Prostate gland (tissue), 2 donors: ENCODE results near the gene GRIK3. TPM values are rescaled to one million over a fixed set of nuclear protein-coding genes. Genes with fewer than 3 reads are reported as not detected.

Source experiments
- DNase-seq: peaks from one replicate; pipeline ENCODE4 v3.0.0-alpha.2; 2019; ENCODE audit warnings: low spot score
- H3K27ac ChIP-seq, 2 donors: fragments of 200-600 bp; sonication (generic); 2 replicates each; pipeline ENCODE4 v1.5.1; 2017 to 2019
- H3K27me3 ChIP-seq: fragments of 200-600 bp; sonication (generic); replicated peaks from 2 replicates; pipeline ENCODE4 v1.5.1; 2019; ENCODE audit not compliant: insufficient read depth
- H3K36me3 ChIP-seq, 2 donors: fragments of 200-600 bp; sonication (generic); 1 replicate in 1 of 2; 2 replicates in 1 of 2; pipeline versions ENCODE4 v1.5.1 to v1.8.1; 2017 to 2019
- H3K4me1 ChIP-seq: fragments of 200-600 bp; sonication (generic); replicated peaks from 2 replicates; pipeline ENCODE4 v1.5.1; 2019
- H3K4me3 ChIP-seq, 2 donors: fragments of 200-600 bp; sonication (generic); 2 replicates each; pipeline ENCODE4 v1.5.1; 2017 to 2019
- H3K9me3 ChIP-seq: fragments of 200-600 bp; sonication (generic); 2 replicates; pipeline ENCODE4 v1.5.1; 2017
- CTCF ChIP-seq, 4 experiments: fragments of 200-600 bp in 2 of 4; fragments of 450-650 bp in 2 of 4; sonication (generic) in 2 of 4; IDR thresholded peaks; 1 replicate in 3 of 4; 2 replicates in 1 of 4; pipeline ENCODE4 v1.5.1; 2016 to 2019; ENCODE audit warnings: antibody characterized with exemption in 4 of 4, mild to moderate bottlenecking in 2 of 4, moderate library complexity in 2 of 4
- POLR2A ChIP-seq: fragments of 450-650 bp; IDR thresholded peaks from one replicate; pipeline ENCODE4 v1.6.1; 2016; ENCODE audit warnings: antibody characterized with exemption, mild to moderate bottlenecking
- POLR2AphosphoS5 ChIP-seq: sonication (generic); formaldehyde crosslinking; IDR thresholded peaks from one replicate; pipeline ENCODE4 v1.6.1; 2017; ENCODE audit warnings: antibody characterized with exemption
- WGBS: methylation state at CpG from one replicate; pipeline ENCODE4 v1.1.5; 2018; 5-methylcytosine and 5-hydroxymethylcytosine counted together
- intact Hi-C: fragments of 100-400 bp; cut with DNase I; formaldehyde crosslinking; loops from one replicate; pipeline ENCODE4 v1.14.2; 2022
- total RNA-seq, 2 donors: library from RNA; depleted of rRNA; stranded (reverse); fragments of >200 nt; gene quantifications; one replicate each; pipeline ENCODE4 v1.1.0, GENCODE V29; 2016

Gene GRIK3
- total RNA-seq, 2 donors from 2014 or later = 0.36 to 5.9 TPM

GRCh38 chr1:36874271-36875060 is 159.8 kb downstream of the GRIK3 start:
- H3K27ac ChIP-seq = no peak overlapping the region
- no peaks in the 10 kb centered on the region for H3K27me3 ChIP-seq
- intact Hi-C loops = no loop called here
- H3K9me3 ChIP-seq = no peaks in the 10 kb centered on the region
- H3K36me3 ChIP-seq = no peaks in the 10 kb centered on the region
- TF ChIP-seq POLR2A (no peak), POLR2AphosphoS5 (no peak), CTCF (IDR thresholded peaks at IDR 0.05) (no peak)
- H3K4me1 ChIP-seq = no peaks in the 10 kb centered on the region
- no peak for DNase-seq
- WGBS = 85% methylated on average over 5 of the region's 6 CpGs
- H3K4me3 ChIP-seq = no peak overlapping the region

GRCh38 chr1:36872858-36873257 is 161.5 kb downstream of the GRIK3 start:
- no peak for DNase-seq
- TF ChIP-seq POLR2A = no peak
- TF ChIP-seq POLR2AphosphoS5 = no peak
- TF ChIP-seq CTCF (IDR thresholded peaks at IDR 0.05) = no peak
- Histone ChIP-seq H3K36me3 (no peaks in the 10 kb centered on the region), H3K4me1 (no peaks in the 10 kb centered on the region), H3K4me3 (no peak overlapping the region), H3K9me3 (no peaks in the 10 kb centered on the region), H3K27ac (no peak overlapping the region), H3K27me3 (no peaks in the 10 kb centered on the region)
- WGBS = 79% methylated on average over 3 of the region's 3 CpGs
- intact Hi-C loops = no loop called here

DNA sequence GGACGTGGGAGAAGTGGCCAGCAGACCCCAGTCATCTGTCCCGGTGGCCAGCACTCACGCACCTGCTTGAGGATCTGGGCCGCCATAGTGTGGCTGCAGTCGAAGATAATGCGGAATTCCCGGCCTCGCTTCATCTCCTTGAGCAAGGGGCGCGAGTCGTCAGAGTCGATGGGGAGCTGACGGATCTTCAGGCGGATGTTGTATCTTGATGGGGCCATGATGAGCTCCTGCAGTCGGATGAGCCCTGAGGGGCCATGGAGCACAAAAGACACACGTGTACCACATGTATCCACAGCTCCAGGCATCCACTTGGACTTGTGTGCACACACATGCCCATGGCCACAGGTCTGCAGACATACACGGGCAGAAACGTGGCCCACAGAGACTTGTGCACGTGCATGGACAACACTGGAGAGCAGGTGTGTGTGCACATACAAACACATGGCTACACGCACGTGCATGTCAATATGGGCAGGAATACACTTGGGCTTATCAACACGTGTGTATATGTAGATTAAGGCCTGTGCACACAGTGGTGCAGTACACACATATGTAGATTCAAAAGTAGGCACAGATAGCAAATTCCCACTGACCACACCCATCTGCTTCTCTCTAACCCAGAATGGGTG is 162.1 kb downstream of the GRIK3 start:
- Histone ChIP-seq H3K27ac (no peak overlapping the region), H3K36me3 (no peaks in the 10 kb centered on the region), H3K27me3 (no peaks in the 10 kb centered on the region), H3K4me1 (no peaks in the 10 kb centered on the region), H3K9me3 (no peaks in the 10 kb centered on the region), H3K4me3 (no peak overlapping the region)
- 93% methylated on average over 22 of the region's 22 CpGs for WGBS
- intact Hi-C loops = no loop called here
- DNase-seq = no peak
- TF ChIP-seq POLR2A = no peak
- no peak for TF ChIP-seq POLR2AphosphoS5
- no peak for TF ChIP-seq CTCF (IDR thresholded peaks at IDR 0.05)

- no peak for DNase-seq
- intact Hi-C loops = no loop called here
- no peaks in the 10 kb centered on the region for H3K4me1 ChIP-seq
- no peak overlapping the region for H3K27ac ChIP-seq
- 56% methylated on average over 21 of the region's 21 CpGs for WGBS
- no peak overlapping the region for H3K4me3 ChIP-seq
- no peaks in the 10 kb centered on the region for H3K9me3 ChIP-seq
- H3K36me3 ChIP-seq = no peaks in the 10 kb centered on the region
- TF ChIP-seq CTCF (IDR thresholded peaks at IDR 0.05) (no peak), POLR2A (no peak), POLR2AphosphoS5 (no peak)
- peaks cover 2% of the 10 kb centered on the region for H3K27me3 ChIP-seq
Observed at GRCh38 chr1:36871146-36871971, 163.0 kb downstream of the GRIK3 start.
